ENCODE results near the gene RFNG. TPM values are rescaled to one million over a fixed set of nuclear protein-coding genes. Genes with fewer than 3 reads are reported as not detected.

Gene RFNG
- total and polyA plus RNA-seq, 8 donors: 18.2 to 59.1 (median 29.6) TPM

GRCh38 chr17:82056729-82057621 is 5.4 kb upstream of the RFNG start:
- WGBS, 2 donors: 84 to 85% methylated on average over 28 to 29 of the region's 29 CpGs
- Histone ChIP-seq H3K4me3 (no peak overlapping the region), H3K36me3 (peaks cover 0 to 42% (median 8%) of the 10 kb centered on the region in 3 donors), H3K9me3 (no peaks in the 10 kb centered on the region), H3K27ac (no peak overlapping the region), H3K4me1 (peaks cover 0 to 8% (median 0%) of the 10 kb centered on the region in 3 donors), H3K27me3 (no peaks in the 10 kb centered on the region)
- FAIRE-seq (no peak), DNase-seq (peak in 3 of 6 donors; percentile 13 to 73 (median 33)), ATAC-seq (no peak)
- TF ChIP-seq CTCF (IDR thresholded peaks at IDR 0.05): no peak
- intact Hi-C loops (cut with DNase I): no loop called here

GRCh38 chr17:82055965-82056728 is 4.5 kb upstream of the RFNG start:
- Histone ChIP-seq H3K4me3 (no peak overlapping the region), H3K9me3 (no peaks in the 10 kb centered on the region), H3K36me3 (peaks cover 0 to 40% (median 8%) of the 10 kb centered on the region in 3 donors), H3K4me1 (peaks cover 0 to 8% (median 0%) of the 10 kb centered on the region in 3 donors), H3K27ac (no peak overlapping the region), H3K27me3 (no peaks in the 10 kb centered on the region)
- ATAC-seq: no peak
- TF ChIP-seq CTCF (IDR thresholded peaks at IDR 0.05): no peak
- peak in 3 of 6 donors; percentile 15 to 72 (median 33) for DNase-seq
- intact Hi-C loops (cut with DNase I): no loop called here
- WGBS, 2 donors: 90 to 93% methylated on average over 28 of the region's 28 CpGs
- FAIRE-seq: no peak

- H3K4me1 ChIP-seq: peaks cover 0 to 11% (median 0%) of the 10 kb centered on the region in 3 donors
- H3K27me3 ChIP-seq: no peaks in the 10 kb centered on the region
- no peak for TF ChIP-seq CTCF (IDR thresholded peaks at IDR 0.05)
- ATAC-seq (no peak), FAIRE-seq (no peak), DNase-seq (peak in 2 of 6 donors; percentile 15 to 26)
- no peak overlapping the region for H3K4me3 ChIP-seq
- peaks cover 0 to 32% (median 8%) of the 10 kb centered on the region in 3 donors for H3K36me3 ChIP-seq
- H3K9me3 ChIP-seq: no peaks in the 10 kb centered on the region
- intact Hi-C loops (cut with DNase I): no loop called here
- 88 to 89% methylated on average over 26 of the region's 26 CpGs for WGBS, 2 donors
- no peak overlapping the region for H3K27ac ChIP-seq
Measured at GRCh38 chr17:82055023-82055964, 3.7 kb upstream of the RFNG start.

- Histone ChIP-seq H3K9me3 (no peaks in the 10 kb centered on the region), H3K27me3 (no peaks in the 10 kb centered on the region), H3K36me3 (peaks cover 0 to 26% (median 8%) of the 10 kb centered on the region in 3 donors), H3K4me1 (peaks cover 0 to 11% (median 0%) of the 10 kb centered on the region in 3 donors), H3K4me3 (no peak overlapping the region), H3K27ac (no peak overlapping the region)
- TF ChIP-seq CTCF (IDR thresholded peaks at IDR 0.05): no peak
- intact Hi-C loops (cut with DNase I): no loop called here
- FAIRE-seq (no peak), DNase-seq (peak in 4 of 6 donors; percentile 5 to 62 (median 26)), ATAC-seq (no peak)
- 86 to 88% methylated on average over 34 to 38 of the region's 38 CpGs for WGBS, 2 donors
Measured at GRCh38 chr17:82054351-82055022, 2.9 kb upstream of the RFNG start.

Measured in pancreas (tissue), 10 donors.